Duodenal mucosa (tissue), 2 donors: ENCODE results near the gene ITGAD.
A peak's percentile ranks its signal among the peaks of the same experiment; 100 is the strongest.

Source experiments
- H3K27ac ChIP-seq: one replicate; pipeline ENCODE4 v1.7.0; 2013; ENCODE audit warnings: low read depth, low read length
- H3K27me3 ChIP-seq, 2 donors: one replicate each; pipeline ENCODE4 v1.7.0; 2013; ENCODE audit warnings: low read length in 2 of 2, control low read depth in 1 of 2; ENCODE audit not compliant: insufficient read depth in 2 of 2, control insufficient read depth in 1 of 2
- H3K36me3 ChIP-seq, 2 donors: one replicate each; pipeline ENCODE4 v1.7.0; 2013; ENCODE audit warnings: low read length in 2 of 2, control low read depth in 1 of 2; ENCODE audit not compliant: insufficient read depth in 2 of 2, control insufficient read depth in 1 of 2
- H3K4me1 ChIP-seq, 2 donors: one replicate each; pipeline ENCODE4 v1.7.0; 2013; ENCODE audit warnings: low read length in 2 of 2, control low read depth in 1 of 2; ENCODE audit not compliant: insufficient read depth in 2 of 2, control insufficient read depth in 1 of 2
- H3K4me3 ChIP-seq, 2 donors: one replicate each; pipeline ENCODE4 v1.7.0; 2013; ENCODE audit warnings: low read length in 2 of 2, low read depth in 1 of 2
- H3K9ac ChIP-seq, 2 donors: one replicate each; pipeline ENCODE4 v1.7.0; 2013; ENCODE audit warnings: low read length in 2 of 2, low read depth in 1 of 2
- H3K9me3 ChIP-seq, 2 donors: one replicate each; pipeline ENCODE4 v1.7.0; 2013; ENCODE audit warnings: low read length in 2 of 2, control low read depth in 1 of 2; ENCODE audit not compliant: control insufficient read depth in 1 of 2

Gene ITGAD

GRCh38 chr16:31458073-31458843 is 65.1 kb downstream of the ITGAD start:
- no peaks in the 10 kb centered on the region for H3K27me3 ChIP-seq
- H3K9me3 ChIP-seq: no peaks in the 10 kb centered on the region
- H3K27ac ChIP-seq: peak overlapping the region; percentile 100
- peak overlapping the region; percentile 91 to 95 for H3K4me3 ChIP-seq
- H3K4me1 ChIP-seq: peaks cover 39 to 46% of the 10 kb centered on the region in 2 donors
- peak overlapping the region; percentile 87 to 96 for H3K9ac ChIP-seq
- peaks cover 4 to 12% of the 10 kb centered on the region in 2 donors for H3K36me3 ChIP-seq

GRCh38 chr16:31458844-31459686 is 65.9 kb downstream of the ITGAD start, which contains the start of gene ARMC5:
Gene ARMC5, plus strand, starts transcription at chr16:31459501. Its CDS starts 24 bp downstream, at chr16:31459525.
- H3K9ac ChIP-seq: peak within 1 kb of the TSS; percentile 87 to 96
- H3K4me1 ChIP-seq: peaks cover 32 to 40% of the 10 kb centered on the region in 2 donors
- H3K9me3 ChIP-seq: no peaks in the 10 kb centered on the region
- no peaks in the 10 kb centered on the region for H3K27me3 ChIP-seq
- peaks cover 4 to 17% of the 10 kb centered on the region in 2 donors for H3K36me3 ChIP-seq
- peak within 1 kb of the TSS; percentile 100 for H3K27ac ChIP-seq
- peak within 1 kb of the TSS; percentile 91 to 95 for H3K4me3 ChIP-seq

GRCh38 chr16:31459687-31460581 is 66.8 kb downstream of the ITGAD start:
- Histone ChIP-seq H3K4me3 (peak overlapping the region; percentile 91 to 95), H3K36me3 (peaks cover 4 to 23% of the 10 kb centered on the region in 2 donors), H3K4me1 (peaks cover 31 to 36% of the 10 kb centered on the region in 2 donors), H3K9me3 (no peaks in the 10 kb centered on the region), H3K27me3 (no peaks in the 10 kb centered on the region), H3K27ac (peak overlapping the region; percentile 100), H3K9ac (peak overlapping the region; percentile 87 to 96)

GRCh38 chr16:31460582-31461002 is 67.5 kb downstream of the ITGAD start:
- Histone ChIP-seq H3K36me3 (peaks cover 4 to 27% of the 10 kb centered on the region in 2 donors), H3K27ac (no peak overlapping the region), H3K9ac (peak overlapping the region; percentile 55 to 70), H3K27me3 (no peaks in the 10 kb centered on the region), H3K9me3 (no peaks in the 10 kb centered on the region), H3K4me3 (peak overlapping the region; percentile 71 to 74), H3K4me1 (peaks cover 25 to 30% of the 10 kb centered on the region in 2 donors)

- Histone ChIP-seq H3K4me3 (no peak overlapping the region), H3K9me3 (no peaks in the 10 kb centered on the region), H3K4me1 (peaks cover 22 to 25% of the 10 kb centered on the region in 2 donors), H3K27me3 (no peaks in the 10 kb centered on the region), H3K36me3 (peaks cover 4 to 32% of the 10 kb centered on the region in 2 donors), H3K27ac (no peak overlapping the region), H3K9ac (no peak overlapping the region)
Observed at GRCh38 chr16:31461201-31461920, 68.2 kb downstream of the ITGAD start.

GRCh38 chr16:31461921-31462804 is 69.0 kb downstream of the ITGAD start:
- no peak overlapping the region for H3K9ac ChIP-seq

GRCh38 chr16:31464348-31464769 is 71.2 kb downstream of the ITGAD start:
- H3K27ac ChIP-seq: no peak overlapping the region
- H3K9me3 ChIP-seq: no peaks in the 10 kb centered on the region
- peaks cover 4 to 41% of the 10 kb centered on the region in 2 donors for H3K36me3 ChIP-seq
- H3K4me1 ChIP-seq: peaks cover 6 to 8% of the 10 kb centered on the region in 2 donors
- H3K9ac ChIP-seq: no peak overlapping the region
- H3K4me3 ChIP-seq: no peak overlapping the region
- no peaks in the 10 kb centered on the region for H3K27me3 ChIP-seq

More at GRCh38 chr16:31461921-31462804, 69.0 kb downstream of the ITGAD start:
- Histone ChIP-seq H3K27ac (no peak overlapping the region), H3K36me3 (peaks cover 4 to 40% of the 10 kb centered on the region in 2 donors), H3K27me3 (no peaks in the 10 kb centered on the region), H3K4me3 (no peak overlapping the region), H3K4me1 (peaks cover 14 to 17% of the 10 kb centered on the region in 2 donors), H3K9me3 (no peaks in the 10 kb centered on the region)

GRCh38 chr16:31464781-31465260 is 71.7 kb downstream of the ITGAD start:
- peaks cover 6 to 8% of the 10 kb centered on the region in 2 donors for H3K4me1 ChIP-seq
- no peak overlapping the region for H3K27ac ChIP-seq
- no peaks in the 10 kb centered on the region for H3K9me3 ChIP-seq
- H3K9ac ChIP-seq: no peak overlapping the region
- peaks cover 4 to 41% of the 10 kb centered on the region in 2 donors for H3K36me3 ChIP-seq
- no peak overlapping the region for H3K4me3 ChIP-seq
- H3K27me3 ChIP-seq: no peaks in the 10 kb centered on the region
